ENCODE data around the gene LRR1.

GRCh38 chr14:49619730-49620129 lies 21.0 kb downstream of the LRR1 start:
- TF ChIP-seq CTCF (IDR thresholded peaks at IDR 0.05) = no peak
- no peak for TF ChIP-seq POLR2A (IDR thresholded peaks at IDR 0.05)
- TF ChIP-seq EP300 (IDR thresholded peaks at IDR 0.05) = no peak

Data from ovary (tissue), 3 donors.